Osteoblast (primary cell): ENCODE results near the gene USP3. TPM values are rescaled to one million over a fixed set of nuclear protein-coding genes. Genes with fewer than 3 reads are reported as not detected.

Experiments used
- DNase-seq: peaks from one replicate; pipeline ENCODE4 v3.0.0; 2011; ENCODE audit warnings: low spot score, mixed read lengths; ENCODE audit not compliant: insufficient read length; ENCODE audit errors: missing footprints
- H2AFZ ChIP-seq: 2 replicates; pipeline ENCODE4 v1.6.0; 2011; ENCODE audit warnings: mild to moderate bottlenecking, low read length
- H3K27ac ChIP-seq: 2 replicates; pipeline ENCODE4 v1.5.1; 2011; ENCODE audit warnings: mild to moderate bottlenecking, low read depth, low read length, moderate library complexity
- H3K27me3 ChIP-seq: 2 replicates; pipeline ENCODE4 v1.6.0; 2012; ENCODE audit warnings: mild to moderate bottlenecking, control low read depth, inconsistent platforms, low read length, moderate library complexity; ENCODE audit not compliant: insufficient read depth
- H3K36me3 ChIP-seq: 2 replicates; pipeline ENCODE4 v1.5.1; 2011; ENCODE audit warnings: mild to moderate bottlenecking, low read length, control low read depth, moderate library complexity; ENCODE audit not compliant: insufficient read depth
- H3K4me1 ChIP-seq: 2 replicates; pipeline ENCODE4 v1.5.1; 2011; ENCODE audit warnings: mild to moderate bottlenecking, low read length, control low read depth, moderate library complexity; ENCODE audit not compliant: insufficient read depth
- H3K4me2 ChIP-seq: 2 replicates; pipeline ENCODE4 v1.6.0; 2011; ENCODE audit warnings: mild to moderate bottlenecking, low read length; ENCODE audit not compliant: insufficient read depth
- H3K4me3 ChIP-seq: fragments of 200-600 bp; sonication (generic); 3 replicates; pipeline ENCODE4 v1.5.1; 2012; ENCODE audit warnings: mild to moderate bottlenecking, low read length, inconsistent platforms; ENCODE audit not compliant: insufficient read depth
- H3K79me2 ChIP-seq: 2 replicates; pipeline ENCODE4 v1.6.0; 2012; ENCODE audit warnings: mild to moderate bottlenecking, low read length, control low read depth, inconsistent platforms; ENCODE audit not compliant: insufficient read depth
- H3K9me3 ChIP-seq: 2 replicates; pipeline ENCODE4 v1.5.1; 2011; ENCODE audit warnings: low read depth, low read length, control low read depth
- H4K20me1 ChIP-seq: 2 replicates; pipeline ENCODE4 v1.6.0; 2012; ENCODE audit warnings: mild to moderate bottlenecking, low read length, control low read depth; ENCODE audit not compliant: insufficient read depth
- CTCF ChIP-seq: IDR thresholded peaks from 2 replicates; pipeline ENCODE4 v1.5.1; 2011; ENCODE audit warnings: mild to moderate bottlenecking, low read depth, low read length, moderate library complexity; ENCODE audit errors: extremely low read depth
- total RNA-seq: library from RNA; depleted of rRNA; stranded (reverse); fragments of >200 nt; gene quantifications from 2 replicates; pipeline ENCODE4 v1.2.3, GENCODE V29; 2012

Gene USP3
- total RNA-seq, 1 donor = 60.1 TPM

- Histone ChIP-seq H3K4me1 (peaks cover 29% of the 10 kb centered on the region), H3K27ac (peak overlapping the region; percentile 100), H3K27me3 (peaks cover 12% of the 10 kb centered on the region), H3K36me3 (no peaks in the 10 kb centered on the region), H4K20me1 (no peaks in the 10 kb centered on the region), H3K4me3 (peak overlapping the region; percentile 62), H2AFZ (peak overlapping the region; percentile 53), H3K4me2 (peak overlapping the region; percentile 99), H3K9me3 (no peaks in the 10 kb centered on the region), H3K79me2 (peaks cover 10% of the 10 kb centered on the region)
- TF ChIP-seq CTCF = no peak
- DNase-seq = no peak
Observed at GRCh38 chr15:63500265-63501250, 3.8 kb upstream of the USP3 start.

- DNase-seq = peak; percentile 91
- Histone ChIP-seq H3K4me1 (peaks cover 36% of the 10 kb centered on the region), H3K27ac (peak overlapping the region; percentile 100), H3K4me2 (peak overlapping the region; percentile 99), H2AFZ (peak overlapping the region; percentile 53), H3K4me3 (peak overlapping the region; percentile 62), H3K27me3 (peaks cover 3% of the 10 kb centered on the region), H3K79me2 (peaks cover 19% of the 10 kb centered on the region), H4K20me1 (peaks cover 6% of the 10 kb centered on the region), H3K9me3 (no peaks in the 10 kb centered on the region), H3K36me3 (no peaks in the 10 kb centered on the region)
- no peak for TF ChIP-seq CTCF
Observed at GRCh38 chr15:63501256-63502089, 2.9 kb upstream of the USP3 start.

GRCh38 chr15:63502137-63502766, 2.1 kb upstream of the USP3 start:
- Histone ChIP-seq H3K9me3 (no peaks in the 10 kb centered on the region), H3K36me3 (no peaks in the 10 kb centered on the region), H3K4me2 (peak overlapping the region; percentile 99), H3K27me3 (no peaks in the 10 kb centered on the region), H3K27ac (peak overlapping the region; percentile 100), H3K4me1 (peaks cover 41% of the 10 kb centered on the region), H3K4me3 (peak overlapping the region; percentile 62), H2AFZ (peak overlapping the region; percentile 77), H4K20me1 (peaks cover 14% of the 10 kb centered on the region), H3K79me2 (peaks cover 27% of the 10 kb centered on the region)
- no peak for DNase-seq
- no peak for TF ChIP-seq CTCF
